ENCODE results near the gene KIF6.

- no peak for TF ChIP-seq CTCF (IDR thresholded peaks at IDR 0.05)
- no peak for TF ChIP-seq EZH2 (IDR thresholded peaks at IDR 0.05)
- TF ChIP-seq EZH2phosphoT487 (IDR thresholded peaks at IDR 0.05) = no peak
Measured at GRCh38 chr6:39366931-39367618, 358.1 kb downstream of the KIF6 start.

Data from neural progenitor cell (in vitro differentiated cells).